Epithelial cell of esophagus (primary cell): ENCODE results near the gene SNU13.
"Not testable (repeated sequence)": the region's sequence is repeated elsewhere in the genome, so short reads cannot be mapped to it uniquely, and the experiment has no call there.

Experiments
- DNase-seq: peaks from one replicate; pipeline ENCODE4 v3.0.0; 2010; ENCODE audit warnings: low read depth
- H3K4me3 ChIP-seq: 2 replicates; pipeline ENCODE4 v1.5.1; 2011; ENCODE audit warnings: mild to moderate bottlenecking, low read length, control low read depth
- CTCF ChIP-seq: IDR thresholded peaks from 2 replicates; pipeline ENCODE4 v1.5.1; 2011; ENCODE audit warnings: low read depth, mild to moderate bottlenecking, low read length, control low read depth, inconsistent platforms; ENCODE audit not compliant: insufficient read depth; ENCODE audit errors: missing control alignments

The SNU13 gene

GRCh38 chr22:41682033-41682807, 6.4 kb downstream of the SNU13 start:
- peak overlapping the region; percentile 69 for H3K4me3 ChIP-seq
- peak; percentile 85 for DNase-seq
- TF ChIP-seq CTCF: no peak

- TF ChIP-seq CTCF: no peak
- peak; percentile 43 for DNase-seq
- H3K4me3 ChIP-seq: peak overlapping the region; percentile 69
Measured at GRCh38 chr22:41681616-41682015, 7.1 kb downstream of the SNU13 start.

GRCh38 chr22:41676134-41676533, 12.5 kb downstream of the SNU13 start:
- TF ChIP-seq CTCF: no peak
- no peak for DNase-seq
- H3K4me3 ChIP-seq: no peak overlapping the region

- no peak for TF ChIP-seq CTCF
- no peak for DNase-seq
- H3K4me3 ChIP-seq: no peak overlapping the region
Measured at GRCh38 chr22:41674846-41675340, 13.8 kb downstream of the SNU13 start.

DNA sequence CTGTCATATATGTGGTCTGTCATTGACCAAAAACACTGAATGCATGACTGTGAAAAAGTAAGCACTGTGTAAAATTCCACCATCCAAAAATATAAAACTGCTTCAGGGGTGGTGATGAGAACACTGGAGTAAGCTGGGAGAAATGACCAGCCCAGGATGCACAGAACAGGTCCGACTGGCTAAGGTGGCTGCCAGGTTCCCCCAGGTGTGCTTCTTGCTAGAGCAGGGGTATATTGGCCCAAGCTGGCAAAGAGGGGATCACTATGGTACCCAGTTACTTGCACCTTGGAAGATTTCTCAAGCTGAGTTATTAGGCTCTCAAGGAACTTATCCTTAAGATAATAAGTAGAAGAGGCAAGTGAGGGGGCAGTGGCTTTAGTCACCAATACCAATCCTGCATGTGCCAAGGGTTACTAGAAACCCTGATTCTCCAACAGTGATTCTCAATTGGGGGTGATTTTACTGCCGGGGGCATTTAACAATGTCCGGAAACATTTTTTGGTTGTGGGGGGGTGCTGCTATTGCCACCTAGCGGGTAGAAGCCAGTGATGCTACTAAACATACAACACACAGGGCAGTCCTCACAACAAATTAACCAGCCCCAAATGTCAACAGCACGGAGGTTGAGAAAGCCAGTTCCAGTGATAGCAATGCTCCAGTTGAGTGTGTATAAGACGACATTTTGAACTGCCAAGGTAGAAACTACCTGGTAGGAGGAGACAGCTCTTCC, 15.7 kb downstream of the SNU13 start:
- peak; percentile 38 for DNase-seq
- peak; percentile 44 for TF ChIP-seq CTCF
- no peak overlapping the region for H3K4me3 ChIP-seq

- H3K4me3 ChIP-seq: not testable (repeated sequence)
- peak; percentile 94 for DNase-seq
Measured at GRCh38 chr22:41672096-41672495, 16.6 kb downstream of the SNU13 start.
